HL-60 (cell line): ENCODE results near the gene AGAP1.

Experiments
- GABPA ChIP-seq: IDR thresholded peaks from 2 replicates; pipeline ENCODE4 v1.6.1; 2012; ENCODE audit warnings: low read depth
- POLR2AphosphoS5 ChIP-seq: IDR thresholded peaks from 2 replicates; pipeline ENCODE4 v1.6.1; 2012; ENCODE audit warnings: low read depth
- TF ChIP-seq, protein P1 (sequence below): IDR thresholded peaks from one replicate; pipeline ENCODE4 v1.5.1; 2011; ENCODE audit warnings: low read length, control low read depth, inconsistent platforms; ENCODE audit not compliant: insufficient read depth

DNA sequence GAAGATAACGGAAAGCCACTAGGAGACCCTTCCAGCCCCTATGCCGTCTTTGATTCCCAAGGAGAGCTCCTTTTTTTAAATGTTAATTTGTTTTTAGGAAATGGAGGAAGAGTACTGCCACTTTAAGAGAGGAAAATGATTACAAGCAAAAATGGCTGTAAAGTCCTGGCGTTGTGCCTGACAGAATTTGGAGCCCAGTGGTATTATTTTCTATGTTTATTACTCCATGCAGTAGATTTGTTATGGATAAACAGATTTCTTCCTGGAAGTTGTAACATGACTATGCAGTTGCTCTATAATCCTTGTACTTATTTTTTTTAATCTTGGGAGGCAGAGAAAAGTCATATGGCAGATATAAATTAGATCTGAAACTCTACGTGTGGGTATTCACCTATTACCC lies 533.0 kb downstream of the AGAP1 start:
- no peak for TF ChIP-seq POLR2AphosphoS5
- TF ChIP-seq, protein P1, sequence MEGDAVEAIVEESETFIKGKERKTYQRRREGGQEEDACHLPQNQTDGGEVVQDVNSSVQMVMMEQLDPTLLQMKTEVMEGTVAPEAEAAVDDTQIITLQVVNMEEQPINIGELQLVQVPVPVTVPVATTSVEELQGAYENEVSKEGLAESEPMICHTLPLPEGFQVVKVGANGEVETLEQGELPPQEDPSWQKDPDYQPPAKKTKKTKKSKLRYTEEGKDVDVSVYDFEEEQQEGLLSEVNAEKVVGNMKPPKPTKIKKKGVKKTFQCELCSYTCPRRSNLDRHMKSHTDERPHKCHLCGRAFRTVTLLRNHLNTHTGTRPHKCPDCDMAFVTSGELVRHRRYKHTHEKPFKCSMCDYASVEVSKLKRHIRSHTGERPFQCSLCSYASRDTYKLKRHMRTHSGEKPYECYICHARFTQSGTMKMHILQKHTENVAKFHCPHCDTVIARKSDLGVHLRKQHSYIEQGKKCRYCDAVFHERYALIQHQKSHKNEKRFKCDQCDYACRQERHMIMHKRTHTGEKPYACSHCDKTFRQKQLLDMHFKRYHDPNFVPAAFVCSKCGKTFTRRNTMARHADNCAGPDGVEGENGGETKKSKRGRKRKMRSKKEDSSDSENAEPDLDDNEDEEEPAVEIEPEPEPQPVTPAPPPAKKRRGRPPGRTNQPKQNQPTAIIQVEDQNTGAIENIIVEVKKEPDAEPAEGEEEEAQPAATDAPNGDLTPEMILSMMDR, result no peak
- TF ChIP-seq GABPA, result no peak
